ENCODE data around the gene PPBP.

DNA sequence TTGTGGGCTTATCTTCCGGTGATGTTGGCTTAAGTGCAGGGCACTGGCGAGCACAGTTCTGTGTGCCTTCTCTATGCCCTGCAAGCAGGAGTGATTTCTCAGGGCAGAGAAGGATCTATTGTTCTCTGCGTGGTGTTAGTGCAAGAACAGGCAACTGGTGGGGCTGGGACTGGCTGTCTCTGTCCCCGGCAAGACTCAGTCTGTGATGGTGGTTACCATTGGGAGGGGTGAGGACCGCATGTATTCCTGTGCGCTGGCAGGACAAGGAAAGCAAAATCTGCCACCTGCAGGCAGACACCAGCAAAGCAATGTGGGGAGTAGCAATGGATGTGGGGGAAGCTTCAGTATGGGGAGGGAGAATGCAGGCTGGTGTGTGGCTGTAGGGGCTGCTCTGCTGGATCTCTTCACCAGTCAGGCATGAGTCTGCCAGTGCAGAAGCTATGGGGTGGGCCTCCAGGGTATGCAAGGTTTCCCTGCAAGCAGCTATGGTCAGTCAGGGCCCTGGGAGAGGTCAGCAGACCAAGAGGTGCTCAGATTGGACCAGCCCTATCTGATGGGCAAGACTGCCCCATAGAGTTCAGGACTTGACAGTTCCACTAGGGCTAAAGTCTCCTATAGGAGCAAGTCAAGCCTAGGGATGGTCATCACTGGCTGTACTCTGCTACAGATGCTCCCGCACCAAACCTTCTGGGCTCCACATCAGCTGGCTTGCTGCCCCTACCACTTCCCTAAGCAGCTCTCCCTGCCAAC, 23.0 kb downstream of the PPBP start:
- TF ChIP-seq, protein P1, sequence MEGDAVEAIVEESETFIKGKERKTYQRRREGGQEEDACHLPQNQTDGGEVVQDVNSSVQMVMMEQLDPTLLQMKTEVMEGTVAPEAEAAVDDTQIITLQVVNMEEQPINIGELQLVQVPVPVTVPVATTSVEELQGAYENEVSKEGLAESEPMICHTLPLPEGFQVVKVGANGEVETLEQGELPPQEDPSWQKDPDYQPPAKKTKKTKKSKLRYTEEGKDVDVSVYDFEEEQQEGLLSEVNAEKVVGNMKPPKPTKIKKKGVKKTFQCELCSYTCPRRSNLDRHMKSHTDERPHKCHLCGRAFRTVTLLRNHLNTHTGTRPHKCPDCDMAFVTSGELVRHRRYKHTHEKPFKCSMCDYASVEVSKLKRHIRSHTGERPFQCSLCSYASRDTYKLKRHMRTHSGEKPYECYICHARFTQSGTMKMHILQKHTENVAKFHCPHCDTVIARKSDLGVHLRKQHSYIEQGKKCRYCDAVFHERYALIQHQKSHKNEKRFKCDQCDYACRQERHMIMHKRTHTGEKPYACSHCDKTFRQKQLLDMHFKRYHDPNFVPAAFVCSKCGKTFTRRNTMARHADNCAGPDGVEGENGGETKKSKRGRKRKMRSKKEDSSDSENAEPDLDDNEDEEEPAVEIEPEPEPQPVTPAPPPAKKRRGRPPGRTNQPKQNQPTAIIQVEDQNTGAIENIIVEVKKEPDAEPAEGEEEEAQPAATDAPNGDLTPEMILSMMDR (IDR thresholded peaks at IDR 0.05): peak in 5 of 7 experiments; percentile 19 to 48 (median 43)
- no peak for TF ChIP-seq POLR2A (IDR thresholded peaks at IDR 0.05)

Data from body of pancreas (tissue), 4 donors.